ENCODE results near the gene BRCA1.
"Not testable (repeated sequence)": the region's sequence is repeated elsewhere in the genome, so short reads cannot be mapped to it uniquely, and the experiment has no call there.

Gene BRCA1

DNA sequence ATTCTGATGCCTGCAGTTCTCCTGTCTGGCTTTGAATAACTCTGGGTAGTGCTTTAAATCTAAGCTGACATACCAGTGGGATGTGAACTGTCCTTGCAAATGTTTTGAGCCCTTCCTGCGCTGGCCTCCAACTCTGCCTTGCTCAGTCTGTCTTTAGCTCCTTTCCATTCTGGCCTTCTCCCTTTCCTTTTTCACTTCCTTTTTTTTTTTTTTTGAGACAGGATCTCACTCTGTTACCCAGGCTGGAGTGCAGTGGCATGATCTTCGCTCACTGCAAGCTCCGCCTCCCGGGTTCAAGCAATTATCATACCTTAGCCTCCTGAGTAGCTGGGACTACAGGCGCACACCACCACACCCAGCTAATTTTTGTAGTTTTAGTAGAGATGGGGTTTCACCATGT lies 8.3 kb upstream of the BRCA1 start:
- DNase-seq: not testable (repeated sequence)

DNA sequence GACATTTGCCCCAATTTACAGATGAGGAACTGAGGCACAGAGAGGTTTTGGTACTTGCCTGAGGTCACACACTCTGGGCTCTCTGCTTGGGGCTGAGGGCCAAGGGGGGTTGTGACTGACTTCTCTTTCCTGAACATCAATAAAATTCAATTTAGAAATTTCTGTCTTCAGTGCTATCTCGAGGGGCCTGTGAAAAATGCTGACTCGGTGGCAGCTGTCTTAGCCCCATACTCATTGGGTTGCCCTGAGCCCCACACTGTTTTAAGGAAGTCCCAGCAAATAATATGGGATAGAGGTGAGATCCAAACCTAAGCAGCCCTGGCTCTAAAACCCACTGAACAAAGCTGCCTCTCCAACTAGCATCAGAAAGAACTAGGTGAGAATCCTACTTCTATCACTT lies 7.0 kb upstream of the BRCA1 start:
- DNase-seq: no peak

DNA sequence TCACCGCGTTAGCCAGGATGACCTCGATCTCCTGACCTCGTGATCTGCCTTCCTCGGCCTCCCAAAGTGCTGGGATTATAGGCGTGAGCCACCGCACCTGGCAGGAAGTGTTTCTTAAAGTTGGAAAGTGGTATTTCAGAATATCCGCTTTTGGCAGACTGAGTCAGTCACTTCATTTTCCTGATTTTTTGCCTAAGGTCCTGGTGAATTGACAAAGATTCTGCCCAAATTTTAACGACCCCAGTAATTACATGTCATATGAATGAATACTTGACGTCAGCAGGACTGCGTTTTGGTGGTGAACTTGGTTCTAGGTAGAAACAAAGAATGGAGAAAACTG lies 4.5 kb upstream of the BRCA1 start:
- no peak for DNase-seq

DNA sequence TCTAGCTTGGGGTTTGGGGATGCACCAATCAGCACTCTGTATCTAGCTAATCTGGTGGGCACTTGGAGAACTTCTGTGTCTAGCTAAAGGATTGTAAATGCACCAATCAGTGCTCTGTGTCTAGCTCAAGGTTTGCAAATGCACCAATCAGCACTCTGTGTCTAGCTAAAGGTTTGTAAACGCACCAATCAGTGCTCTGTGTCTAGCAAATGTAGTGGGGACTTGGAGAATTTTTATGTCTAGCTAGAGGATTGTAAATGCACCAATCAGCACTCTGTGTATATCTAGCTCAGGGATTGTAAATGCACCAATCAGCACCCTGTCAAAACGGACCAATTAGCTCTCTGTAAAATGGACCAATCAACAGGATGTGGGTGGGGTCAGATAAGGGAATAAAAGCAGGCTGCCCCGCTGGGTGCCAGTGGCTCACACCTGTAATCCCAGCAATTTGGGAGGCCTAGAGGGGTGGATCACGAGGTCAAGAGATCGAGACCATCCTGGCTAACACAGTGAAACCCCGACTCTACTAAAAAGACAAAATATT lies 2.2 kb upstream of the BRCA1 start:
- not testable (repeated sequence) for DNase-seq

GRCh38 chr17:43126911-43127290 lies 1.7 kb upstream of the BRCA1 start:
- no peak for DNase-seq

DNA sequence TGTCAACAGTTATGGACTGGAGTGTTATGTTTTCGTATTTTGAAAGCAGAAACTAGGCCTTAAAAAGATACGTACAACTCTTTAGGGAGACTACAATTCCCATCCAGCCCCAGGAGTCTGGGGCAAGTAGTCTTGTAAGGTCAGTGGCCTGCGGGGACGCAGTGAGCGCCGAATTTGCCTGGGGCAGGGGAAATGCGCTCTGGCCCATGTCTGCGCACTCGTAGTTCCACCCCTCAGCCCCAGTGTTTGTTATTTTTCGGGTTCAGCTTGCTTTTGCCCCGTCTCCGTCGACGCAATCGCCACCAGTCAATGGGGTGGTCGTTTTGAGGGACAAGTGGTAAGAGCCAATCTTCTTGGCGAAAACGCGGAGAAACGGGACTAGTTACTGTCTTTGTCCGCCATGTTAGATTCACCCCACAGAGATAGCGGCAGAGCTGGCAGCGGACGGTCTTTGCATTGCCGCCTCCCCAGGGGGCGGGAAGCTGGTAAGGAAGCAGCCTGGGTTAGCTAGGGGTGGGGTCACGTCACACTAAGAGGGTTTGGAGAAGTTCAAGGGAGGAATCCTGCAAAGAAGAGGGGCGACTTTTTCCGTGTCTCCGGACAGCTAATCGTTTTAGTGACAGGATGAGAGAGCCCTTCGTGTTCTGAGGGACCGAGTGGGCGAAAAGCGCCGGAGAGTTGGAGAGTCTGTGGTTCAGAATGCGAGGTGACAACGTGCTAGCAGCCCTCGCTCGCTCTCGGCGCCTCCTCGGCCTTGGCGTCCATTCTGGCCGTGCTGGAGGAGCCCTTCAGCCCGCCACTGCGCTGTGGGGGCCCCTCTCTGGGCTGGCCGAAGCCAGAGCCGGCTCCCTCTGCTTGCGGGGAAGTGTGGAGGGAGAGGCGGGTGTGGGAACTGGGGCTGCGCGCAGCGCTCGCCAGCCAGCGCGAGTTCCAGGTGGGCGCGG lies 1.1 kb upstream of the BRCA1 start:
- no peak for DNase-seq

DNA sequence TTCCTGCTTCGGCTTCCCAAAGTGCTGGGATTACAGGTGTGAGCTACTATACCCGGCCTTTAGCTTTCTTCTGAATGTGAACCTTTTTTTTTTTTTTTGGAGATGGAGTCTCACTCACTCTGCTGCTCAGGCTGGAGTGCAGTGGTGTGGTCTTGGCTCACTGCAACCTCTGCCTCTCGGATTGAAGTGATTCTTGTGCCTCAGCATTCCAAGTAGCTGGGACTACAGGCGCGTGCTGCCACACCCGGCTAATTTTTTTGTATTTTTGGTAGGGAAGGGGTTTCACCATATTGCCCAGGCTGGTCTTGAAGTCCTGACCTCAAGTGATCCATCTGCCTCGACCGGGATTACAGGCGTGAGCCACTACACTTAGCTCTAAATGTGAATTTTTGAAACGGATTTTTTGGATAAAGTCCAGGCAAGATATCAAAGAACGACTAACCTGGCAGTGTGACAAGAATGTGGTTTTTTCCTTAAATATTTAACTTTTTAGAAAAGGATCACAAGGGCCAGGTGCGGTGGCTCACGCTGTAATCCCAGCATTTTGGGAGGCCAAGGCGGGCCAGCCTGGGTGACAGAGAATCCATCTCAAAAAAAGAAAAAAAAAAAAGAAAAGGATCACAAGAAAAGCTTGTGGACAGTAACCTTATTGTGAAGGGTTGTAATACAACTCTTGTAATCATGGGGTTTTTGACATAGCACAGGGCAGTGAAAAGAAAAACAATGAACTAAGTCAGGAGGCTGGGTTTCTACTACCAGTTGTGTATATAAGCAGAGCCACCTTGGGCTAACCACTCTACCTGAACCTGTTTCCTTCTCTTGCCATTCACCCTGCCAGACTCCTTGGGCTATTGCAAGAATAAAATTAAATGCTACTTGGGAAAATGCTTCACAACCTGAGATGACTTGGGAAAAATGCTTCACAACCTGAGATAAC lies 6.2 kb downstream of the BRCA1 start:
- no peak for DNase-seq

DNA sequence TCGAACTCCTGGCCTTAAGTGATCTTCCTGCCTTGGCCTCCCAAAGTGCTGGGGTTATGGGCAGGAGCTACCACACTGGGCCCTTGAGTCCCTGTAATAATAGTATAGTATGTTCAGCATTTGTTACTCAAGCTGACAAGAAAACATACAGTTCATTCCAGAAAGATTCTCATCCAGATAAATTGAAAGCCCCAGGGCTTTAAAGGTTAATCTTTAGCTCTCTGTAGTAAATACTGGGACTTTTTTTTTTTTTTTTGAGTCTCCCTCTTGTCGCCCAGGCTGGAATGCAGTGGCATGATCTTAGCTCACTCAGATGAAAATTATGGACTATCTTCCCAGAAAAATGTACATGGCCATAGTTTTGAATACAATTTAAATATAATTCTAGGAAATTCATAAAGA lies 11.0 kb downstream of the BRCA1 start:
- DNase-seq: no peak

DNA sequence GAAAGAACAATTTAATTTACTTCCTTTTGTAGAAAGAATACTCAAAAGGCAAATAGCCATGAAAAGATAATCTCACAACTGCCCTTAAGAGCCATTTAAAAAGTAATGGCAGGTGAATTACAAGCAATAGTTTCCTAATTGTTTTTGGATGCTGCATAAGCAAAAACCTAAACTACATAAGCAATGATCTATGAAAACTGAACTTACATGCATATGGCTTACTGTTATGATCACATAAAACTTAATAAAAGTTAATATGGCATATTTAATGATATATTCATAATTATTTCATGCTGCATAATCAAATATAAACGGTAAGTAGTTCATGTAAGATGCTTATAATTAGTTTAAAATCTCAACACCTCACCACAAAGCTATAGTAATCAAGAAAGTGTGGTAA lies 18.6 kb downstream of the BRCA1 start:
- no peak for DNase-seq

DNA sequence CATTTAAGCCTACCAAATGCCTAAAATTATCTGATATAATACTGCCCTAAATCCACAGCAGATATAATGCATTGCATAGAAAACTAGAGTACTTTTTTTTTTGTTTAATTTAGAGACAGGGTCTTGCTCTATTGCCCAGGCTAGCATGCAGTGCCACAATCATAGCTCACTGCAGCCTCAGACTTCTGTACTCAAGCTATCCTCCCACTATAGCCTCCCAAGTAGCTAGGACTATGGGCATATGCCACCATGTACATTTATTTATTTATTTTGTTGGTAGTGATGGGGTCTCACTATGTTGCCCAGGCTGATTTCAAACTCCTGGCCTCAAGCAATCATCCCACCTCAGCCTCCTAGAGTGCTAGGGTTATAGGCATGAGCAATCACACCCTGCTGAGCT lies 20.0 kb downstream of the BRCA1 start:
- DNase-seq: no peak

- DNase-seq: no peak
Observed at GRCh38 chr17:43104665-43105064, 20.5 kb downstream of the BRCA1 start.

- DNase-seq: not testable (repeated sequence)
Observed at GRCh38 chr17:43095364-43095763, 29.8 kb downstream of the BRCA1 start.

GRCh38 chr17:43094129-43094835 lies 30.9 kb downstream of the BRCA1 start:
- DNase-seq: no peak

DNA sequence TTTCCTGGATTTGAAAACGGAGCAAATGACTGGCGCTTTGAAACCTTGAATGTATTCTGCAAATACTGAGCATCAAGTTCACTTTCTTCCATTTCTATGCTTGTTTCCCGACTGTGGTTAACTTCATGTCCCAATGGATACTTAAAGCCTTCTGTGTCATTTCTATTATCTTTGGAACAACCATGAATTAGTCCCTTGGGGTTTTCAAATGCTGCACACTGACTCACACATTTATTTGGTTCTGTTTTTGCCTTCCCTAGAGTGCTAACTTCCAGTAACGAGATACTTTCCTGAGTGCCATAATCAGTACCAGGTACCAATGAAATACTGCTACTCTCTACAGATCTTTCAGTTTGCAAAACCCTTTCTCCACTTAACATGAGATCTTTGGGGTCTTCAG lies 32.3 kb downstream of the BRCA1 start:
- no peak for DNase-seq

DNA sequence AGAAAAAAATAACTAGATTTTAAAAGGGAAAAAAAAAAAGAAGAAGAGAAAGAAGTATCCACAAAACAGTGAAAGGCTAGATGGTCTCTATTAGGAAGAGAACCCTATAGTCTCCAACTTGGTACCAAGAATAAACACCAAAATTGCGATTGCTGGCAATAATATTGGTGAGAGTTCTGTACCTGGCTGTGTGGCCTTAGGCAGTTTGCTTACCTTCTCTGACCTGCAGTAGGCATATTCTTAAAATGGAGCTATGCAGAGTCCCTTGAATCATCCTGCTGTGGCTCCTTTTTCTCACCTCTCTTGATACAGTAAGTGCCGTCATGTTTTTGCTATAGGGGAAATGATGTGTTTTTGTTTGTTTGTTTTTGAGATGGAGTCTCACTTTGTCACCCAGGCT lies 35.1 kb downstream of the BRCA1 start:
- no peak for DNase-seq

DNA sequence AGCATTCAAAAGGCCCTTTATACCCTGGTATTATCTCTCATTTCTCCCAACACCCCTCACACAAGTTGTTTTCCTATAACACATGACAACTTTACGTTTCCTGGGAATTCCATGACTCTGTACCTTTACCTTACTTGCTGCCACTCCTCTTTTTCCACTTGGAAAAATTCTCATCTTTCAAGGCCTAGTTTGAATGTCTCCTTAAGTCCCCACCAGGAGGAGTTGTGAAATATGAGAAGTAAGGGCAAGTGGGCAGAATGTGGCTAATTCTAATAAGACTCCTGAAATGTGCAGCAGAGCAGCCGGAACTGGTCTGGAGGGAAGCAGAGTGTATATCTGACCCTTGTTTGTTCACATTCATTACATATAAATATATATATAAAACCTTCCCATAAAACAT lies 39.7 kb downstream of the BRCA1 start:
- DNase-seq: no peak

- no peak for DNase-seq
Observed at GRCh38 chr17:43079641-43080302, 45.4 kb downstream of the BRCA1 start.

DNA sequence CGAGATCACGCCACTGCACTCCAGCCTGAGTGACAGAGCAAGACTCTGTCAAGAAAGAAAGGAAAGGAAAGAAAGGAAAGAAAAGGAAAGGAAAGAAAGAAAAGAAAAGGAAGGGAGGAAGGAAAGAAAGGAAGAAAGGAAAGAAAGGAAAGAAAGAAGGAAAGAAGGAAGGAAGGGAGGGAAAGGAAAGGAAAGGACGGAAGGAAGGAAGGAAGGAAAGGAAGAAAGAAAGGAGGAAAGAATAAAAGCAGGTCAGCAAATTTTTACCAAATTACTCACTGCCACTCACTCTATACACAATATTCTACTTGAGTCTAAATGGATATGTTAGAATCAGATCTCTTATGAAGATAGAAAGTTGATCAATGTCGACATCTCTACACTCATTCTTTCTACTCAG lies 50.3 kb downstream of the BRCA1 start:
- DNase-seq: no peak

DNA sequence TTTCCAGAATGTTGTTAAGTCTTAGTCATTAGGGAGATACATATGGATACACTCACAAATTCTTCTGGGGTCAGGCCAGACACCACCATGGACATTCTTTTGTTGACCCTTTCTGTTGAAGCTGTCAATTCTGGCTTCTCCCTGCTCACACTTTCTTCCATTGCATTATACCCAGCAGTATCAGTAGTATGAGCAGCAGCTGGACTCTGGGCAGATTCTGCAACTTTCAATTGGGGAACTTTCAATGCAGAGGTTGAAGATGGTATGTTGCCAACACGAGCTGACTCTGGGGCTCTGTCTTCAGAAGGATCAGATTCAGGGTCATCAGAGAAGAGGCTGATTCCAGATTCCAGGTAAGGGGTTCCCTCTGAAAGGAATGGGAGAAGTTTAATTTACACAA lies 54.3 kb downstream of the BRCA1 start:
- DNase-seq: no peak

GRCh38 chr17:43070257-43070656 lies 54.9 kb downstream of the BRCA1 start:
- no peak for DNase-seq

- DNase-seq: no peak
Observed at GRCh38 chr17:43069368-43069898, 55.7 kb downstream of the BRCA1 start.
